ENCODE measurements around the gene ATOH8.

ATOH8 gene

GRCh38 chr2:85718885-85719492, 34.8 kb upstream of the ATOH8 start:
- no peak for DNase-seq (ENCODE audit: low spot score)

- no peak for DNase-seq (ENCODE audit: low spot score)
Measured at GRCh38 chr2:85719609-85720240, 34.1 kb upstream of the ATOH8 start.

- DNase-seq (ENCODE audit: low spot score): no peak
Measured at GRCh38 chr2:85720533-85720932, 33.3 kb upstream of the ATOH8 start.

GRCh38 chr2:85721641-85722040, 32.1 kb upstream of the ATOH8 start:
- no peak for DNase-seq (ENCODE audit: low spot score)

GRCh38 chr2:85722519-85722918, 31.3 kb upstream of the ATOH8 start:
- DNase-seq (ENCODE audit: low spot score): no peak

GRCh38 chr2:85723707-85724360, 30.0 kb upstream of the ATOH8 start:
- no peak for DNase-seq (ENCODE audit: low spot score)

GRCh38 chr2:85724731-85725181, 29.0 kb upstream of the ATOH8 start:
- no peak for DNase-seq (ENCODE audit: low spot score)

GRCh38 chr2:85725451-85725850, 28.3 kb upstream of the ATOH8 start:
- no peak for DNase-seq (ENCODE audit: low spot score)

- DNase-seq (ENCODE audit: low spot score): no peak
Measured at GRCh38 chr2:85727798-85728197, 26.0 kb upstream of the ATOH8 start.

GRCh38 chr2:85728342-85728741, 25.4 kb upstream of the ATOH8 start:
- no peak for DNase-seq (ENCODE audit: low spot score)

- peak; percentile 77 for DNase-seq (ENCODE audit: low spot score)
Measured at GRCh38 chr2:85728883-85729824, 24.6 kb upstream of the ATOH8 start.

GRCh38 chr2:85729825-85730510, 23.8 kb upstream of the ATOH8 start:
- DNase-seq (ENCODE audit: low spot score): no peak

GRCh38 chr2:85730686-85731230, 23.0 kb upstream of the ATOH8 start:
- DNase-seq (ENCODE audit: low spot score): no peak

- DNase-seq (ENCODE audit: low spot score): no peak
Measured at GRCh38 chr2:85731606-85732005, 22.2 kb upstream of the ATOH8 start.

- DNase-seq (ENCODE audit: low spot score): no peak
Measured at GRCh38 chr2:85732467-85733120, 21.2 kb upstream of the ATOH8 start.

- DNase-seq (ENCODE audit: low spot score): no peak
Measured at GRCh38 chr2:85733121-85733960, 20.4 kb upstream of the ATOH8 start.

GRCh38 chr2:85734015-85734414, 19.8 kb upstream of the ATOH8 start:
- no peak for DNase-seq (ENCODE audit: low spot score)

- DNase-seq (ENCODE audit: low spot score): peak; percentile 94
Measured at GRCh38 chr2:85734942-85735608, 18.7 kb upstream of the ATOH8 start.

- DNase-seq (ENCODE audit: low spot score): no peak
Measured at GRCh38 chr2:85735691-85736090, 18.1 kb upstream of the ATOH8 start.

All from kidney capillary endothelial cell (primary cell).